HG02943 (cell line): ENCODE results near the gene CSMD2.

Source experiments
- ATAC-seq: cut with Tn5 transposase; IDR thresholded peaks from one replicate; pipeline ENCODE4 v1.9.1; 2021; ENCODE audit warnings: mild to moderate bottlenecking, low read depth, moderate library complexity; ENCODE audit not compliant: unreplicated experiment

The CSMD2 gene

GRCh38 chr1:33586795-33587194 lies 578.2 kb downstream of the CSMD2 start:
- ATAC-seq = no peak

GRCh38 chr1:33586106-33586505 lies 578.9 kb downstream of the CSMD2 start:
- ATAC-seq = no peak

GRCh38 chr1:33583567-33583966 lies 581.5 kb downstream of the CSMD2 start:
- ATAC-seq = no peak

GRCh38 chr1:33578557-33579448 lies 586.2 kb downstream of the CSMD2 start:
- ATAC-seq = no peak

GRCh38 chr1:33577663-33578062 lies 587.4 kb downstream of the CSMD2 start:
- no peak for ATAC-seq

GRCh38 chr1:33576821-33577599 lies 588.0 kb downstream of the CSMD2 start:
- ATAC-seq = no peak

GRCh38 chr1:33575324-33575879 lies 589.6 kb downstream of the CSMD2 start:
- no peak for ATAC-seq

GRCh38 chr1:33573661-33574060 lies 591.4 kb downstream of the CSMD2 start:
- ATAC-seq = no peak

GRCh38 chr1:33572387-33572786 lies 592.6 kb downstream of the CSMD2 start:
- ATAC-seq = no peak

GRCh38 chr1:33569331-33569730 lies 595.7 kb downstream of the CSMD2 start:
- no peak for ATAC-seq

GRCh38 chr1:33563699-33564098 lies 601.3 kb downstream of the CSMD2 start:
- ATAC-seq = no peak

- no peak for ATAC-seq
Observed at GRCh38 chr1:33562563-33562962, 602.5 kb downstream of the CSMD2 start.

- no peak for ATAC-seq
Observed at GRCh38 chr1:33561576-33561975, 603.5 kb downstream of the CSMD2 start.

- no peak for ATAC-seq
Observed at GRCh38 chr1:33560680-33561079, 604.4 kb downstream of the CSMD2 start.

GRCh38 chr1:33548721-33549120 lies 616.3 kb downstream of the CSMD2 start:
- no peak for ATAC-seq

GRCh38 chr1:33548319-33548718 lies 616.7 kb downstream of the CSMD2 start:
- no peak for ATAC-seq

GRCh38 chr1:33547576-33547975 lies 617.5 kb downstream of the CSMD2 start:
- ATAC-seq = no peak

- ATAC-seq = no peak
Observed at GRCh38 chr1:33541966-33542365, 623.1 kb downstream of the CSMD2 start.

GRCh38 chr1:33537885-33538284 lies 627.1 kb downstream of the CSMD2 start:
- no peak for ATAC-seq

- no peak for ATAC-seq
Observed at GRCh38 chr1:33535334-33535733, 629.7 kb downstream of the CSMD2 start.

GRCh38 chr1:33532936-33533335 lies 632.1 kb downstream of the CSMD2 start:
- no peak for ATAC-seq
